Right lobe of liver (tissue), 6 donors: Measurements from ENCODE around the gene FOXN1. TPM values are rescaled to one million over a fixed set of nuclear protein-coding genes. Genes with fewer than 3 reads are reported as not detected.
A peak's percentile ranks its signal among the peaks of the same experiment; 100 is the strongest.

Experiments used
- ATAC-seq, 4 donors: fragments of 200-7000 bp; cut with Tn5 transposase; one replicate each; pipeline ENCODE4 v1.9.1; 2020; ENCODE audit warnings: mild to moderate bottlenecking in 4 of 4, moderate library complexity in 4 of 4
- DNase-seq, 3 donors: peaks; one replicate each; pipeline ENCODE4 v3.0.0-alpha.2; 2020
- H3K27ac ChIP-seq, 3 donors: fragments of 200-600 bp; one replicate each; pipeline ENCODE4 v1.8.0; 2022
- H3K27me3 ChIP-seq, 2 donors: fragments of 200-600 bp; one replicate each; pipeline ENCODE4 v1.8.0; 2022
- H3K36me3 ChIP-seq, 4 donors: fragments of 200-600 bp; sonication (generic) in 1 of 4; one replicate each; pipeline versions ENCODE4 v1.5.1 to v1.8.0; 2017 to 2022; ENCODE audit warnings: control low read depth in 1 of 4
- H3K4me1 ChIP-seq, 4 donors: fragments of 200-600 bp; sonication (generic) in 1 of 4; one replicate each; pipeline versions ENCODE4 v1.5.1 to v1.8.0; 2017 to 2022; ENCODE audit warnings: control low read depth in 1 of 4
- H3K4me3 ChIP-seq, 3 donors: fragments of 200-600 bp; one replicate each; pipeline ENCODE4 v1.8.0; 2022
- H3K9me3 ChIP-seq, 4 donors: fragments of 200-600 bp; sonication (generic) in 1 of 4; one replicate each; pipeline versions ENCODE4 v1.5.1 to v1.8.0; 2017 to 2022; ENCODE audit warnings: control low read depth in 1 of 4
- POLR2A ChIP-seq: fragments of 450-650 bp; IDR thresholded peaks from one replicate; pipeline ENCODE4 v1.6.1; 2017; ENCODE audit warnings: antibody characterized with exemption, mild to moderate bottlenecking
- WGBS: methylation state at CpG from one replicate; pipeline ENCODE4 v1.1.6; 2018; ENCODE audit warnings: low coverage, low lambda C conversion rate; ENCODE audit not compliant: insufficient coverage; ENCODE audit errors: missing lambda C conversion rate; 5-methylcytosine and 5-hydroxymethylcytosine counted together
- intact Hi-C, 2 donors: fragments of 100-400 bp; cut with DNase I; formaldehyde crosslinking; loops; one replicate each; pipeline versions ENCODE4 v1.11.2 to v1.14.1; 2022
- total RNA-seq, 6 experiments: library from RNA; depleted of rRNA in 2 of 6; stranded (reverse); fragments of >200 nt in 2 of 6; fragmentation: NEBNext Ultra II Directional in 3 of 6; extraction: Animal tissue kit (Norgen Biotek cat#: 25700) in 3 of 6; gene quantifications; one replicate each; pipeline versions ENCODE4 v1.1.0 to v1.2.4, GENCODE V29; 2016 to 2023
- TF ChIP-seq, protein P1 (sequence below), 4 donors: fragments of 200-600 bp in 3 of 4; fragments of 450-650 bp in 1 of 4; IDR thresholded peaks; one replicate each; pipeline versions ENCODE4 v1.5.1 to v1.8.0; 2016 to 2022; ENCODE audit warnings: antibody characterized with exemption in 4 of 4, mild to moderate bottlenecking in 2 of 4
- donor health status: DM: no; HTN: yes; CAD: no.
- donor health status: DM: no; HTN: no; CAD: no.
- donor health status: DM: no; HTN: no; CAD: no.
- donor health status: DM: no; HTN: yes; CAD: no.
- donor health status: DM: no; HTN: yes; CAD: no.

Gene FOXN1
- total RNA-seq, 6 experiments from 2014 or later: not detected

DNA sequence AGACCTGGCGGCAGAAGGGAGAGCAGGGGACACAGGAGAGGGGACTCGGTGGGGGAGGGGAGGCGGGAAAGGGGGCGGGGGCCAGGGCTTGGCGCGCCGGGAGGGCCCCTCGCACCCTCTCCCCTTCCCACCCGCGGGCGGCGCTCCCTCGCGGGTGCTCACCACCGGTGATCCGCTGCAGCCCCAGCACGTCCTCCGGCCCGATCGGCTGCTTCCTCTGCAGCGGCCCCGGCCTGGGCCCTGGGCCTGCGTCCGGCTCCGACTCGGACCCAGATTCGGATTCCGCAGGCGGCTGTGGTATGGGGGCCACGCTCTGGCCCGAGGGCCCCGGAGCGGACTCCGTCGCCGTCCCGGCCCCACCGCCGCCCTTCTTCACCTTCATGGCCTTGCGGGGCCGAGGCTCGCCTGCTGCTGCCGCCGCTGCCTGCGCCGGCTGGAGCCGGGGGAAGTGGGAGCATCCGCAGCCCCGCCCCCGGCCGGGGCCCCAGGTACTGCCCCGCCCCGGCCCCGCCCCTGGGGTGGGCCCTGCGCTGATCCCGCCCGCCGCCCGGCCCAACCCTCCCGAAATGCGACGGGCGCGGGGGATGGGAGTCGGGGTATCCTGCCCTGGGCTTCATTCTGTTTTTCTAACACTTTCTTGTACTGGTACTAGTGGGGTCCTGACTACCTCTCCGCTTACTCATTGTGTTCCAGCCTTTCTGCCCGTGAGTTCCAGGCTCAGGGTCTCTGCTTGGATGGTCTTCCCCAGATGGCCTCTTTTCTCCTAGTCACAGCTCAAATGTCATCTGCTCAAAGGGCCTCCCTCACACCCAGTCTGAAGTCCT is 46.2 kb downstream of the FOXN1 start, which contains the start of gene UNC119:
TSS of gene UNC119 (minus strand) at position 449 of the 824 bp plus-strand sequence. CDS start at position 382, 67 bp downstream.
- H3K4me1 ChIP-seq: peaks cover 0 to 17% (median 9%) of the 10 kb centered on the region in 4 donors
- H3K9me3 ChIP-seq: no peaks in the 10 kb centered on the region
- intact Hi-C loops: no loop called here
- peaks cover 0 to 35% (median 15%) of the 10 kb centered on the region in 4 donors for H3K36me3 ChIP-seq
- peak within 1 kb of the TSS; percentile 36 to 93 (median 78) for H3K4me3 ChIP-seq
- peak; percentile 88 to 90 (median 89) for DNase-seq
- 3% methylated on average over 19 of the region's 67 CpGs for WGBS
- ATAC-seq: peak; percentile 85 to 90 (median 88)
- H3K27ac ChIP-seq: peak within 1 kb of the TSS; percentile 16 to 66 (median 62)
- TF ChIP-seq POLR2A: peak; percentile 86
- TF ChIP-seq, protein P1, sequence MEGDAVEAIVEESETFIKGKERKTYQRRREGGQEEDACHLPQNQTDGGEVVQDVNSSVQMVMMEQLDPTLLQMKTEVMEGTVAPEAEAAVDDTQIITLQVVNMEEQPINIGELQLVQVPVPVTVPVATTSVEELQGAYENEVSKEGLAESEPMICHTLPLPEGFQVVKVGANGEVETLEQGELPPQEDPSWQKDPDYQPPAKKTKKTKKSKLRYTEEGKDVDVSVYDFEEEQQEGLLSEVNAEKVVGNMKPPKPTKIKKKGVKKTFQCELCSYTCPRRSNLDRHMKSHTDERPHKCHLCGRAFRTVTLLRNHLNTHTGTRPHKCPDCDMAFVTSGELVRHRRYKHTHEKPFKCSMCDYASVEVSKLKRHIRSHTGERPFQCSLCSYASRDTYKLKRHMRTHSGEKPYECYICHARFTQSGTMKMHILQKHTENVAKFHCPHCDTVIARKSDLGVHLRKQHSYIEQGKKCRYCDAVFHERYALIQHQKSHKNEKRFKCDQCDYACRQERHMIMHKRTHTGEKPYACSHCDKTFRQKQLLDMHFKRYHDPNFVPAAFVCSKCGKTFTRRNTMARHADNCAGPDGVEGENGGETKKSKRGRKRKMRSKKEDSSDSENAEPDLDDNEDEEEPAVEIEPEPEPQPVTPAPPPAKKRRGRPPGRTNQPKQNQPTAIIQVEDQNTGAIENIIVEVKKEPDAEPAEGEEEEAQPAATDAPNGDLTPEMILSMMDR (IDR thresholded peaks at IDR 0.05): no peak
- H3K27me3 ChIP-seq: no peaks in the 10 kb centered on the region

DNA sequence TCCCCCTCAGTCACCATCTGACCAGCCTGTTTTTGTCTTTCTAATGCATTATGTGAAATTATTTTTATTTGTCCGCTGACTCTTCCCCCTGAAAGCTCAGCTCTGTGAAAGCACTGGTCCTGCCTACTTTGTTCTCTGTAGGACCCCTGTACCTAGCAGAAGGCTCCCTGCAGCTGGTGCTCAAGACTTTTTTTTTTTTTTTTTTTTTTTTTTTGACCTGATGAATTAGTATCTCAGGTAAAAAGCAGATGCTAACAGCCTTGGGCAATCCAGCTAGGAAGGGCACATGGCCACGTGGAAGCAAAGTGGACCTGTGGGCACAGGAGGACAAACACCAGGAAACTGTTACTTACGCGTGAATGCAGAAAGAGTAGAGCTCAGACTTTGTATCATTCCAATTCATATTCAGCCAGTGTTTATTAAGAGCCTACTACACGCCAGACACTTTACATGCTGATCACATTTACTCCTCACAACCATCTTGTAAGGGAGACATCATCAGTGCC is 46.9 kb downstream of the FOXN1 start:
- intact Hi-C loops: no loop called here
- ATAC-seq (peak; percentile 19 to 36 (median 33)), DNase-seq (peak in 1 of 3 donors; percentile 65)
- peak overlapping the region; percentile 16 to 66 (median 62) for H3K27ac ChIP-seq
- peaks cover 0 to 17% (median 9%) of the 10 kb centered on the region in 4 donors for H3K4me1 ChIP-seq
- H3K9me3 ChIP-seq: no peaks in the 10 kb centered on the region
- H3K27me3 ChIP-seq: no peaks in the 10 kb centered on the region
- peak overlapping the region in 1 of 3 donors; percentile 93 for H3K4me3 ChIP-seq
- H3K36me3 ChIP-seq: peaks cover 0 to 40% (median 15%) of the 10 kb centered on the region in 4 donors
- 63% methylated on average over 5 of the region's 5 CpGs for WGBS
- TF ChIP-seq, protein P1 (IDR thresholded peaks at IDR 0.05): no peak
- TF ChIP-seq POLR2A: no peak

DNA sequence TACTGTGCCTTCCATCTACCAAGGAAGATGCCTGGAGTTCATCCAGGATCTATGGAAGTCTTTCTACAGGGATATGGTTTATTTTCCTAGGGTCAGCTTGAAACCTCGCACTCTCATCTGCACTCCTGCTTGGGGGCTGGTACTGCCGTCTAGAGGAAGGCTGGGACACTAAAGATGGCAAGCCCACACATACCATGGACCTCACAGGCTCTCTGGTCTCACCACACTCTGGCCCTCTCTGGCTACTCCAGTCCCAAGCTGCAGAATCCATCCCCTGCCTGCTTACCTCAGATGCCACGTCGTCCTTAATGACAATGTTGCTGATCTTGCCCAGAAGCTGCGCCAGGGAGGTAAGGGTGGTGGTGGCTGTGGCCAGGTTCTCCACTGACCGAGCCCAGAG is 48.4 kb downstream of the FOXN1 start:
- DNase-seq (no peak), ATAC-seq (no peak)
- Histone ChIP-seq H3K9me3 (no peaks in the 10 kb centered on the region), H3K27ac (peak overlapping the region in 2 of 3 donors; percentile 62 to 66), H3K36me3 (peaks cover 0 to 50% (median 15%) of the 10 kb centered on the region in 4 donors), H3K4me1 (peaks cover 0 to 17% (median 9%) of the 10 kb centered on the region in 4 donors), H3K27me3 (no peaks in the 10 kb centered on the region), H3K4me3 (no peak overlapping the region)
- intact Hi-C loops: no loop called here
- no peak for TF ChIP-seq POLR2A
- TF ChIP-seq, protein P1 (IDR thresholded peaks at IDR 0.05): peak in 1 of 4 donors; percentile 22
- no CpG with 5 or more reads among the region's 6 CpGs for WGBS

DNA sequence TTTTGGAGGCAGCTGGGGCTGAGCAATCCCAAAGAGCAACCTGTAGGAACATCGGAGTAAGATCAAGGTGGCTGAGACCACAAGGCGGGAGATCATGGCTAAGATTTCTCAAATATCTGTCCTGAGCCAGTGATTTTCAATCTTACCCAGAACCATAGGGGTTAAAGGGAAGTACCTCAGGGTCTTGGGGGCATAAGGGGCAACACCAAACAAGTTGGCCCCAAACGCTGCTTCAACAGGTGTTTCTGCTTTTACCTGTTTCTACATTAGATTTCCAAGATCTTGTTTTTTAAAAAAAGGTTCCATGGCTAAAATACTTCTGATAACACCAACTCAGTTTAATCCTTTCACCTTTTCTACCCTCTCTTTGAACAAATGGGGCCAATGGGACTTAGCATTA is 48.9 kb downstream of the FOXN1 start:
- TF ChIP-seq POLR2A: no peak
- TF ChIP-seq, protein P1 (IDR thresholded peaks at IDR 0.05): no peak
- Histone ChIP-seq H3K4me3 (no peak overlapping the region), H3K36me3 (peaks cover 0 to 54% (median 15%) of the 10 kb centered on the region in 4 donors), H3K9me3 (no peaks in the 10 kb centered on the region), H3K27ac (no peak overlapping the region), H3K4me1 (peaks cover 0 to 17% (median 9%) of the 10 kb centered on the region in 4 donors), H3K27me3 (no peaks in the 10 kb centered on the region)
- intact Hi-C loops: no loop called here
- 95% methylated on average over 3 of the region's 3 CpGs for WGBS
- ATAC-seq: no peak
- no peak for DNase-seq
